ENCODE data around the gene SDK1. TPM values are rescaled to one million over a fixed set of nuclear protein-coding genes. Genes with fewer than 3 reads are reported as not detected.

SDK1 gene
- total RNA-seq, 4 donors from 2014 or later: 1.2 to 1.8 (median 1.5) TPM

DNA sequence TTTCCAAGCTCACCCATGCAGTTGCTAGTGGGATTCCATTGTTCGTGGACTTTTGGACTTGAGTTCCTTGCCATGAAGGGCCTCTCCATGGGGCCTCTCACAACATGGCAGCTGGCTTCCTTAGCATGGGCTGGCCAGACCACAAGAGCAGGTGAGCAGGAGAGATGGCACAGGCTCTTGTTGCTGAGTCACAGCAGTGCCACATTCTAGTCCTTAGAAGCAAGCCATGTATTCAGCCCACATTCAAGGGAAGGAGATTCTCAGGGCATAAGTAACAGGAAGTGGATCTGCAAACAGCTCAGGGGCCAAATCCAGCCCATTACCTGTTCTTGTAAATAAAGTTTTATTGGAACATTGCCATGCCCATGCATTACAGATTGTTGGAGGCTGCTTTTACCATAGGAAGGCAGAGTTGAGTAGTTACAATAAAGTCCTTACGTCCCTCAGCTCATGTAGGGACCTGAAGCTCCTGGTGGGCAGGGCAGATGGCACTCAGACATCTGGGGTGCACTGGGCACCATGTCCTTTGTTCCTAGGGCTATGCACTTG is 899.6 kb downstream of the SDK1 start:
- no peak for ATAC-seq
- no peaks in the 10 kb centered on the region for H3K36me3 ChIP-seq
- H3K4me1 ChIP-seq: no peaks in the 10 kb centered on the region
- peaks cover 0 to 3% (median 0%) of the 10 kb centered on the region in 3 donors for H3K27me3 ChIP-seq
- no peak overlapping the region for H3K4me3 ChIP-seq
- H3K27ac ChIP-seq: no peak overlapping the region
- in situ Hi-C loops (cut with MboI; ENCODE audit: low sequenced_read_pairs in 4 of 4): no loop called here
- no peak for DNase-seq
- intact Hi-C loops (cut with DNase I; ENCODE audit: low total_unique reads): no loop called here
- no peak for TF ChIP-seq POLR2A (IDR thresholded peaks at IDR 0.05)
- no peak for TF ChIP-seq CTCF (IDR thresholded peaks at IDR 0.05 in 4 of 5, conservative IDR thresholded peaks at IDR 0.05 in 1 of 5)
- H3K9me3 ChIP-seq: no peaks in the 10 kb centered on the region

DNA sequence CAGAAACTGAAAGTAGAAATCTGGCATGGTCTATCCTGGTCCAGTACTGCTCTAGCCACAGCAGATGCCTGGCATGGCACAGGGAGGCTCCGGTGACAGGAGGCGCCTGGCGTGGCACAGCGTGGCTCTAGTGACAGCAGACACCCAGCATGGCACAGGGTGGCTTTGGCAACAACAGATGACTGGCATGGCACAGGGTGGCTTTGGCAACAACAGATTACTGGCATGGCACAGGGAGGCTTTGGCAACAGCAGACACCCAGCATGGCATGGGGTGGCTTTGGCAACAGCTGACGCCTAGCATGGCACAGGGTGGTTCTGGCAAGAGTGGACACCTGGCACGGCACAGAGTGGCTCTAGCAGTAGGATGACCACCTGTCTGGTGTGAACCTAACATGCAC is 900.5 kb downstream of the SDK1 start:
- Histone ChIP-seq H3K36me3 (no peaks in the 10 kb centered on the region), H3K27me3 (peaks cover 0 to 3% (median 0%) of the 10 kb centered on the region in 3 donors), H3K27ac (no peak overlapping the region), H3K9me3 (no peaks in the 10 kb centered on the region), H3K4me3 (no peak overlapping the region), H3K4me1 (no peaks in the 10 kb centered on the region)
- ATAC-seq (peak in 1 of 2 donors; percentile 64), DNase-seq (peak in 1 of 2 donors; percentile 40)
- in situ Hi-C loops (cut with MboI; ENCODE audit: low sequenced_read_pairs in 4 of 4): no loop called here
- intact Hi-C loops (cut with DNase I; ENCODE audit: low total_unique reads): no loop called here
- TF ChIP-seq CTCF (IDR thresholded peaks at IDR 0.05 in 4 of 5, conservative IDR thresholded peaks at IDR 0.05 in 1 of 5) (no peak), POLR2A (IDR thresholded peaks at IDR 0.05) (no peak)

DNA sequence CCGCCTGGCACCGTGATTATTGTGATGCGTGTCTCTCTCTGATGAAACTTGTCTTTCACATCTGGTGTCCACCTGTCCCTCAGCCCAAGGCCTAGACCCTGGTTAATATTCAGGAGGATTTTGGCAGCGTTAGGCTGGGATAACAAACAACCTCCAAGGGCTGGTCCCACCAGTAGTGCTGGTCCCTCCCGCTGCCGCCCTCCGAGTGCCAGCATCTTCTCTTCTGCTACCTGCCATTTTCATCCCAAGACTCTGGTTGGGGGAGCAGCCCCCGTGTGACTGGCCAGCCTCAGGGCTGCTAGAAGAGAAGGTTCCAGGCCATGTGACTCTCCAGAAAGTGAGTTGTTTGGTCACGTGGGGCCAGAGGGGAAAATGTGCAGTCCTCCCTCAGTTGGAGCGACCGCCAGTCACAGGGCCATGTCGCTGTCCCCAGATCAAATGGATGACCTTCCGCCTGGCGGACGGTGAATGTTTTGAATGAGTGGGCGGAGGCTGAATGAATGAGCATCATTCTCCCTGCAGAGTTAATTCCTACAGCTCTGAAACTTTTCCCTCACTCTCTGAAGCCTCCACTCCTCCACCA is 901.2 kb downstream of the SDK1 start:
- ATAC-seq (no peak), DNase-seq (no peak)
- Histone ChIP-seq H3K4me3 (no peak overlapping the region), H3K27ac (no peak overlapping the region), H3K4me1 (no peaks in the 10 kb centered on the region), H3K36me3 (no peaks in the 10 kb centered on the region), H3K27me3 (peaks cover 0 to 3% (median 0%) of the 10 kb centered on the region in 3 donors), H3K9me3 (no peaks in the 10 kb centered on the region)
- TF ChIP-seq POLR2A (IDR thresholded peaks at IDR 0.05) (no peak), CTCF (IDR thresholded peaks at IDR 0.05 in 4 of 5, conservative IDR thresholded peaks at IDR 0.05 in 1 of 5) (no peak)
- intact Hi-C loops (cut with DNase I; ENCODE audit: low total_unique reads): no loop called here
- in situ Hi-C loops (cut with MboI; ENCODE audit: low sequenced_read_pairs in 4 of 4): no loop called here

- in situ Hi-C loops (cut with MboI; ENCODE audit: low sequenced_read_pairs in 4 of 4): no loop called here
- intact Hi-C loops (cut with DNase I; ENCODE audit: low total_unique reads): no loop called here
- DNase-seq (no peak), ATAC-seq (no peak)
- Histone ChIP-seq H3K4me3 (no peak overlapping the region), H3K27ac (no peak overlapping the region), H3K36me3 (no peaks in the 10 kb centered on the region), H3K9me3 (no peaks in the 10 kb centered on the region), H3K27me3 (peaks cover 0 to 3% (median 0%) of the 10 kb centered on the region in 3 donors), H3K4me1 (no peaks in the 10 kb centered on the region)
- TF ChIP-seq CTCF (IDR thresholded peaks at IDR 0.05 in 4 of 5, conservative IDR thresholded peaks at IDR 0.05 in 1 of 5) (no peak), POLR2A (IDR thresholded peaks at IDR 0.05) (no peak)
Measured at GRCh38 chr7:4202954-4203353, 901.9 kb downstream of the SDK1 start.
